ENCODE data around the gene RFT1.
A peak's percentile ranks its signal among the peaks of the same experiment; 100 is the strongest.

Gene RFT1

DNA sequence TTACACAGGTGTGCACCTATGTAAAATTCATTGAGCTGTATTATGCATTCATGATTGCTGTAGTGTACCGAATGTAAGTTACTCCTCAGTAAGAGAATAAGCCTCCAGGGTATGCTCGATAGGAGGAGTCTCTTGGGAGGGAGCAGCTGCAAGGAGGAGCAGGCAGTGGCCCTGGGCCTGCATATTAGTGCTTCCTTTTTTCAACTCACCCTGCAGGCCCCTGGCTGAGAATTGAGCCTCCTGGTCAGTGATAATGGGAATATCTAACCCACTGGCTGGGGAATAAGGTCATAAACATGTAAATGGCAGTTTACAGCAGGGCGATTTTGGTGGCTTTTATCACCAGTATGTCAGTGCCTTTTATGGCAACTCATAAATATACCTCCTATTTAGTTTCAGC, 62.7 kb downstream of the RFT1 start:
- Histone ChIP-seq H3K27me3 (ENCODE audit: control insufficient read depth in 1 of 2, insufficient read depth in 1 of 2, low read length in 2 of 2) (peaks cover 17 to 26% of the 10 kb centered on the region in 2 experiments), H3K9ac (ENCODE audit: low read length) (no peak overlapping the region), H3K36me3 (ENCODE audit: control insufficient read depth in 1 of 2, insufficient read depth in 2 of 2, low read depth in 1 of 2, low read length in 2 of 2) (no peaks in the 10 kb centered on the region), H3K27ac (ENCODE audit: low read length, poor library complexity, severe bottlenecking) (no peak overlapping the region), H3K23ac (ENCODE audit: low read length in 2 of 2) (no peak overlapping the region), H2AK5ac (ENCODE audit: low read length, severe bottlenecking) (no peak overlapping the region), H3K4me3 (ENCODE audit: insufficient read depth in 1 of 2, low read depth in 1 of 2, low read length in 2 of 2) (no peak overlapping the region), H3K79me1 (replicated peaks; ENCODE audit: low read length, poor library complexity, severe bottlenecking) (no peaks in the 10 kb centered on the region), H3K9me3 (ENCODE audit: control insufficient read depth, low read length) (no peaks in the 10 kb centered on the region), H4K91ac (ENCODE audit: low read length) (no peak overlapping the region), H2BK120ac (ENCODE audit: low read depth, low read length) (no peak overlapping the region), H2BK15ac (ENCODE audit: low read depth, poor library complexity, severe bottlenecking) (no peak overlapping the region), H3K4me2 (ENCODE audit: low read length, poor library complexity, severe bottlenecking) (no peak overlapping the region), H2AFZ (ENCODE audit: low read depth, low read length) (no peak overlapping the region), H3K18ac (ENCODE audit: low read depth in 1 of 2, low read length in 2 of 2) (no peak overlapping the region), H3K4ac (ENCODE audit: low read depth in 1 of 2, low read length in 2 of 2) (no peak overlapping the region), H2BK5ac (ENCODE audit: low read depth, low read length, poor library complexity, severe bottlenecking) (no peak overlapping the region), H4K8ac (ENCODE audit: low read length) (no peak overlapping the region), H3K14ac (ENCODE audit: low read length in 2 of 2) (no peak overlapping the region), H2BK12ac (ENCODE audit: low read length in 2 of 2) (no peak overlapping the region), H3K4me1 (ENCODE audit: control insufficient read depth, insufficient read depth, low read depth, low read length) (peaks cover 10% of the 10 kb centered on the region)
- 46% methylated on average over 3 of the region's 3 CpGs for WGBS
- no peak for DNase-seq

DNA sequence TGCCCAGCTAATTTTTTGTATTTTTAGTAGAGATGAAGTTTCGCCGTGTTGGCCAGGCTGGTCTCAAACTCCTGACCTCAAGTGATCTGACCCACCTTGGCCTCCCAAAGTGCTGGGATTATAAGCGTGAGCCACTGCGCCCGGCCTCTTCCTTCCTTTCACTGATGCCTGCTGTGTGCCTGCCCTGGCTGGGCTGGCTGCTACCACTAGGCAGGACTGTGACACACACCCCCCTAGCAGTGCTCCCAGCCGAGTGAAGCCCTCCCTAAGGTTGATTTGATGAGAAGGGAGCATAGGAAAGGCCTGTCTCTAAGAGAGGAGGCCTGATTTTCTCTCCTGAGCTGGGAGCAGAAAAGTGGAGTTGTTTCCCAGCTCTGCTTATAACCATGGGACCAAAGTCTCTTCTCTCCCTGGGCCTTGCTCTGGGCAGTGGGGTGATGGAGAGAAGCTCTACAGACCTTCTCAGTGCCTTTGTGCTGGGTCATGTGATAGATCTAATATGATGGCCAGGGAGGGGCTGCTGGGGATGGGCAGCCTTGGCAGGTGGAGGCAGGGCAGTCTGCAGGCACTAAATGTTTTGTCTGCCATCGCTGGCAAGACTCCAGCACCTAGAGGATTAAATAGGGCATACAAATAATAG, 64.3 kb downstream of the RFT1 start:
- Histone ChIP-seq H4K8ac (ENCODE audit: low read length) (no peak overlapping the region), H2AFZ (ENCODE audit: low read depth, low read length) (no peak overlapping the region), H3K4me2 (ENCODE audit: low read length, poor library complexity, severe bottlenecking) (no peak overlapping the region), H3K79me1 (replicated peaks; ENCODE audit: low read length, poor library complexity, severe bottlenecking) (no peaks in the 10 kb centered on the region), H3K4me1 (ENCODE audit: control insufficient read depth, insufficient read depth, low read depth, low read length) (peaks cover 4% of the 10 kb centered on the region), H3K27ac (ENCODE audit: low read length, poor library complexity, severe bottlenecking) (no peak overlapping the region), H3K27me3 (ENCODE audit: control insufficient read depth in 1 of 2, insufficient read depth in 1 of 2, low read length in 2 of 2) (peaks cover 20 to 32% of the 10 kb centered on the region in 2 experiments), H2AK5ac (ENCODE audit: low read length, severe bottlenecking) (no peak overlapping the region), H3K14ac (ENCODE audit: low read length in 2 of 2) (no peak overlapping the region), H2BK120ac (ENCODE audit: low read depth, low read length) (no peak overlapping the region), H3K4me3 (ENCODE audit: insufficient read depth in 1 of 2, low read depth in 1 of 2, low read length in 2 of 2) (no peak overlapping the region), H4K91ac (ENCODE audit: low read length) (no peak overlapping the region), H3K4ac (ENCODE audit: low read depth in 1 of 2, low read length in 2 of 2) (no peak overlapping the region), H3K23ac (ENCODE audit: low read length in 2 of 2) (no peak overlapping the region), H2BK12ac (ENCODE audit: low read length in 2 of 2) (no peak overlapping the region), H3K18ac (ENCODE audit: low read depth in 1 of 2, low read length in 2 of 2) (no peak overlapping the region), H3K36me3 (ENCODE audit: control insufficient read depth in 1 of 2, insufficient read depth in 2 of 2, low read depth in 1 of 2, low read length in 2 of 2) (no peaks in the 10 kb centered on the region), H3K9ac (ENCODE audit: low read length) (no peak overlapping the region), H2BK5ac (ENCODE audit: low read depth, low read length, poor library complexity, severe bottlenecking) (no peak overlapping the region), H2BK15ac (ENCODE audit: low read depth, poor library complexity, severe bottlenecking) (no peak overlapping the region), H3K9me3 (ENCODE audit: control insufficient read depth, low read length) (no peaks in the 10 kb centered on the region)
- DNase-seq = no peak
- WGBS = 91% methylated on average over 7 of the region's 7 CpGs

GRCh38 chr3:53062905-53063304, 67.3 kb downstream of the RFT1 start:
- Histone ChIP-seq H3K4me3 (ENCODE audit: insufficient read depth in 1 of 2, low read depth in 1 of 2, low read length in 2 of 2) (no peak overlapping the region), H3K14ac (ENCODE audit: low read length in 2 of 2) (no peak overlapping the region), H3K4me2 (ENCODE audit: low read length, poor library complexity, severe bottlenecking) (no peak overlapping the region), H2AK5ac (ENCODE audit: low read length, severe bottlenecking) (no peak overlapping the region), H2BK120ac (ENCODE audit: low read depth, low read length) (no peak overlapping the region), H2BK12ac (ENCODE audit: low read length in 2 of 2) (no peak overlapping the region), H3K36me3 (ENCODE audit: control insufficient read depth in 1 of 2, insufficient read depth in 2 of 2, low read depth in 1 of 2, low read length in 2 of 2) (no peaks in the 10 kb centered on the region), H3K4ac (ENCODE audit: low read depth in 1 of 2, low read length in 2 of 2) (no peak overlapping the region), H3K27ac (ENCODE audit: low read length, poor library complexity, severe bottlenecking) (no peak overlapping the region), H2BK5ac (ENCODE audit: low read depth, low read length, poor library complexity, severe bottlenecking) (no peak overlapping the region), H2BK15ac (ENCODE audit: low read depth, poor library complexity, severe bottlenecking) (no peak overlapping the region), H3K79me1 (replicated peaks; ENCODE audit: low read length, poor library complexity, severe bottlenecking) (no peaks in the 10 kb centered on the region), H3K9me3 (ENCODE audit: control insufficient read depth, low read length) (no peaks in the 10 kb centered on the region), H3K4me1 (ENCODE audit: control insufficient read depth, insufficient read depth, low read depth, low read length) (no peaks in the 10 kb centered on the region), H3K27me3 (ENCODE audit: control insufficient read depth in 1 of 2, insufficient read depth in 1 of 2, low read length in 2 of 2) (peaks cover 11 to 22% of the 10 kb centered on the region in 2 experiments), H2AFZ (ENCODE audit: low read depth, low read length) (no peak overlapping the region), H3K18ac (ENCODE audit: low read depth in 1 of 2, low read length in 2 of 2) (no peak overlapping the region), H3K9ac (ENCODE audit: low read length) (no peak overlapping the region), H4K91ac (ENCODE audit: low read length) (no peak overlapping the region), H4K8ac (ENCODE audit: low read length) (no peak overlapping the region), H3K23ac (ENCODE audit: low read length in 2 of 2) (no peak overlapping the region)
- WGBS = 100% methylated on average over 2 of the region's 2 CpGs
- no peak for DNase-seq

DNA sequence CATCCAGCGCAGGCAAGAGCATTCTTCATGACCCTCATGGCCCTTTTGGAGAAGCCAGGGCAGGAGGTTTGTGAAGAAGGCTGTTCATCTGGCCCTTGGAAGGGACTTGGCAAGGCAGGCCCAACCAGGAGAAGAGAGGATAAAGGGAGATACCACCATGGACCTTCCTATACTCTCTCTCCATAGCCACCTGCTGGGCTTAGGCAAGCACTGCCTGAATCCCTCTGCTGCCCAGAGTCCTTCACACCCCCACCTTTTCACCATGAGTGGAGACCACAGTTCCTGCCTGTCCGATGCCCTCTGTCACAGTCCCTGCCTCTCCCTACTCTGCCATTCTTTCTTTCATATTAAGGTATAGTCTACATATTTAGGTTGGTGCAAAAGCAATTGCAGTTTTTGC, 73.8 kb downstream of the RFT1 start:
- peaks cover 0 to 4% of the 10 kb centered on the region in 2 experiments for H3K27me3 ChIP-seq (ENCODE audit: control insufficient read depth in 1 of 2, insufficient read depth in 1 of 2, low read length in 2 of 2)
- H3K9me3 ChIP-seq (ENCODE audit: control insufficient read depth, low read length) = no peaks in the 10 kb centered on the region
- no peak overlapping the region for H3K18ac ChIP-seq (ENCODE audit: low read depth in 1 of 2, low read length in 2 of 2)
- no peak overlapping the region for H3K4ac ChIP-seq (ENCODE audit: low read depth in 1 of 2, low read length in 2 of 2)
- no peak overlapping the region for H3K14ac ChIP-seq (ENCODE audit: low read length in 2 of 2)
- H3K36me3 ChIP-seq (ENCODE audit: control insufficient read depth in 1 of 2, insufficient read depth in 2 of 2, low read depth in 1 of 2, low read length in 2 of 2) = no peaks in the 10 kb centered on the region
- DNase-seq = peak; percentile 35
- no peak overlapping the region for H3K27ac ChIP-seq (ENCODE audit: low read length, poor library complexity, severe bottlenecking)
- no peak overlapping the region for H4K8ac ChIP-seq (ENCODE audit: low read length)
- H2AK5ac ChIP-seq (ENCODE audit: low read length, severe bottlenecking) = no peak overlapping the region
- no peak overlapping the region for H2BK12ac ChIP-seq (ENCODE audit: low read length in 2 of 2)
- H3K9ac ChIP-seq (ENCODE audit: low read length) = no peak overlapping the region
- H4K91ac ChIP-seq (ENCODE audit: low read length) = no peak overlapping the region
- no peak overlapping the region for H3K4me2 ChIP-seq (ENCODE audit: low read length, poor library complexity, severe bottlenecking)
- no peaks in the 10 kb centered on the region for H3K79me1 ChIP-seq (replicated peaks; ENCODE audit: low read length, poor library complexity, severe bottlenecking)
- H2AFZ ChIP-seq (ENCODE audit: low read depth, low read length) = no peak overlapping the region
- H3K4me1 ChIP-seq (ENCODE audit: control insufficient read depth, insufficient read depth, low read depth, low read length) = no peaks in the 10 kb centered on the region
- no peak overlapping the region for H3K4me3 ChIP-seq (ENCODE audit: insufficient read depth in 1 of 2, low read depth in 1 of 2, low read length in 2 of 2)
- H2BK15ac ChIP-seq (ENCODE audit: low read depth, poor library complexity, severe bottlenecking) = no peak overlapping the region
- H3K23ac ChIP-seq (ENCODE audit: low read length in 2 of 2) = no peak overlapping the region
- no peak overlapping the region for H2BK5ac ChIP-seq (ENCODE audit: low read depth, low read length, poor library complexity, severe bottlenecking)
- H2BK120ac ChIP-seq (ENCODE audit: low read depth, low read length) = no peak overlapping the region
- 100% methylated on average over 1 of the region's 2 CpGs for WGBS

All from mesenchymal stem cell (in vitro differentiated cells and primary cell).